ENCODE results near the gene TEKT5. TPM values are rescaled to one million over a fixed set of nuclear protein-coding genes. Genes with fewer than 3 reads are reported as not detected.

Gene TEKT5
- total RNA-seq, 4 donors from 2014 or later, result 3.0 TPM; not detected in 3

- WGBS, 2 donors, result 13 to 38% methylated on average over 6 to 12 of the region's 14 CpGs
- Histone ChIP-seq H3K27me3 (no peaks in the 10 kb centered on the region), H3K36me3 (no peaks in the 10 kb centered on the region), H3K27ac (peak overlapping the region in 1 of 3 donors; percentile 5), H3K9me3 (no peaks in the 10 kb centered on the region), H3K4me3 (replicated peaks in 1 of 3) (no peak overlapping the region), H3K4me1 (peaks cover 14 to 15% of the 10 kb centered on the region in 2 donors)
- TF ChIP-seq POLR2A (IDR thresholded peaks at IDR 0.05) (no peak), CTCF (IDR thresholded peaks at IDR 0.05) (peak in 2 of 6 experiments; percentile 24 to 29)
- peak; percentile 62 to 81 for DNase-seq
- intact Hi-C loops (cut with DNase I), result no loop called here
Observed at GRCh38 chr16:10616756-10617640, 77.7 kb downstream of the TEKT5 start.

- Histone ChIP-seq H3K36me3 (no peaks in the 10 kb centered on the region), H3K27me3 (no peaks in the 10 kb centered on the region), H3K4me3 (replicated peaks in 1 of 3) (no peak overlapping the region), H3K27ac (no peak overlapping the region), H3K9me3 (no peaks in the 10 kb centered on the region), H3K4me1 (peaks cover 14 to 15% of the 10 kb centered on the region in 2 donors)
- TF ChIP-seq POLR2A (IDR thresholded peaks at IDR 0.05) (no peak), CTCF (IDR thresholded peaks at IDR 0.05) (no peak)
- intact Hi-C loops (cut with DNase I), result no loop called here
- 72% methylated on average over 6 of the region's 6 CpGs for WGBS, 2 donors
- no peak for DNase-seq
Observed at GRCh38 chr16:10616419-10616755, 78.3 kb downstream of the TEKT5 start.

GRCh38 chr16:10614685-10615084 is 80.0 kb downstream of the TEKT5 start:
- no peak overlapping the region for H3K27ac ChIP-seq
- DNase-seq, result no peak
- H3K4me1 ChIP-seq, result peaks cover 14 to 15% of the 10 kb centered on the region in 2 donors
- no peaks in the 10 kb centered on the region for H3K9me3 ChIP-seq
- H3K4me3 ChIP-seq (replicated peaks in 1 of 3), result no peak overlapping the region
- intact Hi-C loops (cut with DNase I), result no loop called here
- no peaks in the 10 kb centered on the region for H3K36me3 ChIP-seq
- H3K27me3 ChIP-seq, result no peaks in the 10 kb centered on the region
- TF ChIP-seq CTCF (IDR thresholded peaks at IDR 0.05), result no peak
- TF ChIP-seq POLR2A (IDR thresholded peaks at IDR 0.05), result no peak

GRCh38 chr16:10613785-10614485 is 80.8 kb downstream of the TEKT5 start:
- TF ChIP-seq POLR2A (IDR thresholded peaks at IDR 0.05) (no peak), CTCF (IDR thresholded peaks at IDR 0.05) (no peak)
- 73 to 93% methylated on average over 6 of the region's 6 CpGs for WGBS, 2 donors
- no peak for DNase-seq
- intact Hi-C loops (cut with DNase I), result no loop called here
- Histone ChIP-seq H3K27me3 (no peaks in the 10 kb centered on the region), H3K4me1 (peaks cover 10 to 15% of the 10 kb centered on the region in 2 donors), H3K9me3 (no peaks in the 10 kb centered on the region), H3K36me3 (no peaks in the 10 kb centered on the region), H3K4me3 (replicated peaks in 1 of 3) (no peak overlapping the region), H3K27ac (no peak overlapping the region)

GRCh38 chr16:10612649-10613179 is 82.0 kb downstream of the TEKT5 start:
- TF ChIP-seq POLR2A (IDR thresholded peaks at IDR 0.05), result no peak
- no peak for TF ChIP-seq CTCF (IDR thresholded peaks at IDR 0.05)
- Histone ChIP-seq H3K4me3 (replicated peaks in 1 of 3) (no peak overlapping the region), H3K36me3 (no peaks in the 10 kb centered on the region), H3K27me3 (no peaks in the 10 kb centered on the region), H3K4me1 (peaks cover 8 to 13% of the 10 kb centered on the region in 2 donors), H3K9me3 (no peaks in the 10 kb centered on the region), H3K27ac (no peak overlapping the region)
- WGBS, 2 donors, result 62 to 74% methylated on average over 6 of the region's 6 CpGs
- intact Hi-C loops (cut with DNase I), result no loop called here
- DNase-seq, result no peak
